PFSK-1 (cell line): ENCODE data around the gene GRM1.

Source experiments
- FOXP2 ChIP-seq: optimal IDR thresholded peaks from 2 replicates; pipeline ENCODE3; 2011; ENCODE audit warnings: borderline replicate concordance, control low read depth, inconsistent platforms; ENCODE audit not compliant: insufficient read depth; ENCODE audit errors: extremely low read length, extremely low read depth
- POLR2AphosphoS5 ChIP-seq: IDR thresholded peaks from 2 replicates; pipeline ENCODE4 v1.6.1; 2012; ENCODE audit warnings: low read depth, mild to moderate bottlenecking, control low read depth, low read length, moderate library complexity
- REST ChIP-seq, 2 experiments: IDR thresholded peaks; 2 replicates each; pipeline versions ENCODE4 v1.6.1 to v1.8.0; 2011 to 2012; ENCODE audit warnings: low read depth in 2 of 2, low read length in 2 of 2, control low read depth in 1 of 2, inconsistent platforms in 1 of 2, mild to moderate bottlenecking in 1 of 2, moderate library complexity in 1 of 2; ENCODE audit not compliant: insufficient read depth in 1 of 2
- SIN3A ChIP-seq: IDR thresholded peaks from 2 replicates; pipeline ENCODE4 v1.6.1; 2012; ENCODE audit warnings: mild to moderate bottlenecking, low read length, moderate library complexity, borderline replicate concordance; ENCODE audit not compliant: insufficient read depth
- TAF1 ChIP-seq: IDR thresholded peaks from 2 replicates; pipeline ENCODE4 v1.6.1; 2012; ENCODE audit warnings: low read length, control low read depth, borderline replicate concordance; ENCODE audit not compliant: insufficient read depth

Gene GRM1

GRCh38 chr6:146301764-146302163 lies 272.9 kb downstream of the GRM1 start:
- TF ChIP-seq POLR2AphosphoS5 = no peak

- TF ChIP-seq SIN3A (no peak), TAF1 (no peak), REST (IDR thresholded peaks at IDR 0.05; ENCODE audit: insufficient read depth in 1 of 2, low read depth in 2 of 2, low read length in 2 of 2) (no peak), FOXP2 (no peak), POLR2AphosphoS5 (no peak)
Observed at GRCh38 chr6:146302994-146303393, 274.1 kb downstream of the GRM1 start.

- TF ChIP-seq POLR2AphosphoS5 = no peak
- no peak for TF ChIP-seq TAF1
- no peak for TF ChIP-seq FOXP2
- TF ChIP-seq SIN3A = no peak
- no peak for TF ChIP-seq REST (IDR thresholded peaks at IDR 0.05; ENCODE audit: insufficient read depth in 1 of 2, low read depth in 2 of 2, low read length in 2 of 2)
Observed at GRCh38 chr6:146304181-146304580, 275.3 kb downstream of the GRM1 start.

DNA sequence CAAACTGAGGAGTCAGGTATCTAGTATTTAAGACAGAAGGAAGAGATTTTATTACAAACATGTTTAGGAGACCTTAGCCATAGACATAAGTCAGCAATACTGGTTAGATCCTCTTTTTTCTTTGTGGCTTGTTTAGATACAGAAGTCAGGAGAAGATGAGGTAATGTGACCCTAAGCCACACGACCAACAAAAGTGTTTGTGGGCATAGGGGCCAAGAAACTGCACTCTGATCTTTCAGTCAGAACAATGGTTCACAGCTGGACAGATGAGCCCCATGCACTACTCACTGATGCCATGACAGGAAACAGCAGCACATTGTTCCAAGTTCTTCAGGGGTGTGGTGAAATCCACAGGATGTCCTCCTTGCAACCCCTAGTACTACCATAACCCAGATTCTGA lies 276.2 kb downstream of the GRM1 start:
- TF ChIP-seq FOXP2 (no peak), REST (IDR thresholded peaks at IDR 0.05; ENCODE audit: insufficient read depth in 1 of 2, low read depth in 2 of 2, low read length in 2 of 2) (no peak), SIN3A (no peak), POLR2AphosphoS5 (no peak), TAF1 (no peak)

DNA sequence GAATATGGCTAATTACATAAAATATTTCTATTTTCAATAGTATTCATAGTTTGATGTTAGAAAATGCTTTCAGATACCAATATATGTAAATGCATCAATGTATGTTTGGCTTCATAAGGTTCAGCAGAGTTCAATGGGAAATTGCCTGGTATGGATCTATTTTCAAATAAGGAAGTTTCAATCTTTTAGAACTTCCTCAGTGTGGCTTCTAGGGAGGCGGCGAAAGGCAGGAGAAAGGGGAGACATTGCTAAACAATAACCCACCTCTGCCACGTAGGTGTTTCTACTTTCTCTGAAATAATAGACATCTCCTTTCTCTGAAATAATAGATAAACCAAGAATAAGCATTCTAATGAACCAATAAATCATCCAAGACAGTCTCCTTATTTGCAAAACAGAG lies 277.1 kb downstream of the GRM1 start:
- TF ChIP-seq POLR2AphosphoS5 (no peak), REST (IDR thresholded peaks at IDR 0.05; ENCODE audit: insufficient read depth in 1 of 2, low read depth in 2 of 2, low read length in 2 of 2) (no peak), TAF1 (no peak)
